GM12878 (cell line): Measurements from ENCODE around the gene PLPPR1. TPM values are rescaled to one million over a fixed set of nuclear protein-coding genes. Genes with fewer than 3 reads are reported as not detected.

Experiments
- ATAC-seq: fragments of 200-7000 bp; cut with Tn5 transposase; 3 replicates; pipeline ENCODE4 v1.9.1; 2020; ENCODE audit warnings: mild to moderate bottlenecking, moderate library complexity
- BruUV-seq: library from RNA; stranded (reverse); fragments of 400-500 nt; replicated peaks from 2 replicates; lab custom pipeline; 2021; lab: Mats Ljungman, UMichigan
- CTCF ChIA-PET: fragments of 300-600 bp; sonication (Branson Sonifier 250); formaldehyde crosslinking; extraction: SDS; loops from one replicate; lab custom pipeline; 2021; ENCODE audit warnings: inconsistent platforms; lab: Yijun Ruan, JAX
- POLR2A ChIA-PET: fragments of 350-600 bp; formaldehyde crosslinking; extraction: SDS; loops from one replicate; lab custom pipeline; 2021; ENCODE audit warnings: inconsistent platforms; lab: Charles Lee
- RAD21 ChIA-PET: fragments of 300-600 bp; sonication (Branson Sonifier 250); formaldehyde crosslinking; loops from one replicate; lab custom pipeline; 2023; ENCODE audit warnings: antibody characterized with exemption; ENCODE audit not compliant: unreplicated experiment; lab: Charles Lee
- SMC1A ChIA-PET: fragments of 300-600 bp; sonication (Branson Sonifier 250); formaldehyde crosslinking; loops from one replicate; lab custom pipeline; 2023; ENCODE audit not compliant: unreplicated experiment, uncharacterized antibody; lab: Charles Lee
- DNase-seq: peaks from one replicate; pipeline ENCODE4 v3.0.0-alpha.2; 2011; ENCODE audit warnings: low read depth, low spot score
- FAIRE-seq: peaks from 3 replicates; lab custom pipeline; 2011; peaks lifted over from hg19 to GRCh38; lab: Jason Lieb, UNC
- H2AFZ ChIP-seq: 2 replicates; pipeline ENCODE4 v1.6.0; 2011; ENCODE audit warnings: low read depth, low read length, control low read depth; ENCODE audit not compliant: control insufficient read depth
- H3K27ac ChIP-seq: 2 replicates; pipeline ENCODE4 v1.5.1; 2011; ENCODE audit warnings: control low read depth; ENCODE audit not compliant: control insufficient read depth, insufficient read depth
- H3K27me3 ChIP-seq, 2 experiments: replicated peaks in 1 of 2; 2 replicates each; pipeline versions ENCODE4 v1.6.0 to v1.6.1; 2011; ENCODE audit warnings: low read length in 1 of 2; ENCODE audit not compliant: control insufficient read depth in 2 of 2, insufficient read depth in 2 of 2
- H3K36me3 ChIP-seq, 2 experiments: 2 replicates each; pipeline ENCODE4 v1.5.1; 2011; ENCODE audit warnings: low read length in 1 of 2; ENCODE audit not compliant: control insufficient read depth in 2 of 2, insufficient read depth in 2 of 2
- H3K4me1 ChIP-seq: 2 replicates; pipeline ENCODE4 v1.6.1; 2011; ENCODE audit warnings: mild to moderate bottlenecking, low read length, moderate library complexity, mixed read lengths; ENCODE audit not compliant: control insufficient read depth, insufficient read depth
- H3K4me2 ChIP-seq: 2 replicates; pipeline ENCODE4 v1.6.0; 2011; ENCODE audit warnings: control low read depth; ENCODE audit not compliant: control insufficient read depth, insufficient read depth
- H3K4me3 ChIP-seq: fragments of 200-600 bp; sonication (generic); 2 replicates; pipeline ENCODE4 v1.5.1; 2016
- H3K79me2 ChIP-seq: 2 replicates; pipeline ENCODE4 v1.6.0; 2011; ENCODE audit warnings: low read length; ENCODE audit not compliant: control insufficient read depth, insufficient read depth
- H3K9ac ChIP-seq: 2 replicates; pipeline ENCODE4 v1.8.0; 2011; ENCODE audit warnings: low read length, control low read depth, mixed read lengths; ENCODE audit not compliant: control insufficient read depth, insufficient read depth
- H3K9me3 ChIP-seq: replicated peaks from 3 replicates; pipeline ENCODE4 v1.5.1; 2011; ENCODE audit warnings: mild to moderate bottlenecking, low read length; ENCODE audit not compliant: control insufficient read depth, insufficient read depth
- H4K20me1 ChIP-seq: 2 replicates; pipeline ENCODE4 v1.6.0; 2011; ENCODE audit not compliant: control insufficient read depth, insufficient read depth
- CTCF ChIP-seq, 3 experiments: IDR thresholded peaks in 2 of 3; conservative IDR thresholded peaks in 1 of 3; 2 replicates each; pipeline ENCODE4 v1.5.1; 2011; ENCODE audit warnings: low read depth in 3 of 3, low read length in 3 of 3, mild to moderate bottlenecking in 3 of 3, control low read depth in 2 of 3, moderate library complexity in 2 of 3, inconsistent platforms in 1 of 3, mixed read lengths in 1 of 3; ENCODE audit not compliant: control insufficient read depth in 2 of 3, insufficient read depth in 1 of 3; ENCODE audit errors: extremely low read depth in 1 of 3
- LARP7 ChIP-seq: fragments of 450-650 bp; IDR thresholded peaks from 2 replicates; pipeline ENCODE4 v1.6.1; 2017; ENCODE audit warnings: mild to moderate bottlenecking
- RAD21 ChIP-seq: IDR thresholded peaks from 2 replicates; pipeline ENCODE4 v1.6.1; 2011; ENCODE audit warnings: mild to moderate bottlenecking, low read depth, low read length, moderate library complexity; ENCODE audit not compliant: insufficient read depth
- SMC3 ChIP-seq: IDR thresholded peaks from 2 replicates; pipeline ENCODE4 v1.6.1; 2011; ENCODE audit warnings: low read length, improper control_type of control experiment, borderline replicate concordance
- WGBS: methylation state at CpG from one replicate; pipeline ENCODE4 v1.1.6; 2016; ENCODE audit warnings: low lambda C conversion rate; ENCODE audit not compliant: insufficient replicate concordance, insufficient coverage; ENCODE audit errors: missing lambda C conversion rate; 5-methylcytosine and 5-hydroxymethylcytosine counted together
- in situ Hi-C: fragments of 300-500 bp; cut with MboI; formaldehyde crosslinking; loops from 9 replicates; pipeline ENCODE4 v1.14.3; 2018; ENCODE audit warnings: mixed read lengths
- intact Hi-C: fragments of 100-400 bp; cut with micrococcal nuclease; formaldehyde crosslinking; loops from one replicate; pipeline ENCODE4 v1.14.2; 2022; ENCODE audit not compliant: unreplicated experiment
- polyA plus RNA-seq, 11 experiments: library from polyadenylated mRNA; depleted of rRNA in 4 of 11; unstranded in 6 of 11; stranded (reverse) in 5 of 11; fragments of >200 nt; fragmentation: Nextera tagmentation in 4 of 11; fragmentation: Illumina TruSeq in 1 of 11; extraction: Ambion mirVana in 4 of 11; extraction: Trizol in 1 of 11; gene quantifications; 1 replicate in 1 of 11; 2 replicates in 10 of 11; pipeline versions ENCODE4 v1.2.1 to v1.2.3, GENCODE V29; 2011 to 2016; ENCODE audit warnings: inconsistent platforms in 2 of 11, missing spikeins in 2 of 11, low read depth in 1 of 11
- total RNA-seq, 4 experiments: library from RNA; depleted of rRNA in 3 of 4; stranded (reverse); fragments of >200 nt in 3 of 4; fragmentation: Illumina TruSeq in 1 of 4; extraction: Trizol in 1 of 4; gene quantifications; 2 replicates each; pipeline versions ENCODE4 v1.2.1 to v1.2.3, GENCODE V29; 2013 to 2021

PLPPR1 gene
- total and polyA plus RNA-seq, 10 of the 15 experiments (the other 5 are each of a cell fraction or from before 2014, with no cell fraction given) = 0.69 TPM; not detected in 9

- ChIA-PET SMC1A (interaction anchor here (0.8 to 2.5 kb wide), 13 partner anchors 10 to 961 kb away, joined by 3 to 18 read pairs (median 3); no protein-coding TSS in a partner anchor), POLR2A (no interaction called here), CTCF (interaction anchor here (0.6 to 4.8 kb wide), 30 partner anchors 9 to 1093 kb away, joined by 3 to 56 read pairs (median 4); no protein-coding TSS in a partner anchor), RAD21 (interaction anchor here (0.8 to 1.5 kb wide), 14 partner anchors 12 to 711 kb away, joined by 3 to 32 read pairs (median 5); no protein-coding TSS in a partner anchor)
- in situ Hi-C loops (no loop called here), intact Hi-C loops (loop anchor here (1.0 to 2.0 kb wide), 4 partner anchors 193 to 711 kb away; no protein-coding TSS in a partner anchor)
- peak; percentile 23 for DNase-seq
- no peaks in the 10 kb centered on the region for H3K79me2 ChIP-seq
- no peak overlapping the region for H3K4me2 ChIP-seq
- H3K4me1 ChIP-seq = no peaks in the 10 kb centered on the region
- H3K36me3 ChIP-seq = no peaks in the 10 kb centered on the region
- no peak overlapping the region for H3K9ac ChIP-seq
- no peak for FAIRE-seq
- peak; percentile 93 for ATAC-seq
- H3K9me3 ChIP-seq = no peaks in the 10 kb centered on the region
- H2AFZ ChIP-seq = no peak overlapping the region
- H3K27ac ChIP-seq = no peak overlapping the region
- H3K27me3 ChIP-seq = no peaks in the 10 kb centered on the region
- 0% methylated on average over 4 of the region's 4 CpGs for WGBS
- no TSS peak for BruUV-seq
- H4K20me1 ChIP-seq = no peaks in the 10 kb centered on the region
- TF ChIP-seq RAD21 (peak; percentile 75), CTCF (IDR thresholded peaks at IDR 0.05 in 2 of 3, conservative IDR thresholded peaks at IDR 0.05 in 1 of 3; ENCODE audit: control insufficient read depth in 2 of 3, extremely low read depth in 1 of 3, insufficient read depth in 1 of 3, low read depth in 3 of 3, low read length in 3 of 3) (peak; percentile 46 to 72 (median 65); a peak in 4 of 6 replicates), LARP7 (no peak), SMC3 (peak; percentile 63)
- H3K4me3 ChIP-seq = no peak overlapping the region
Observed at GRCh38 chr9:101311758-101312420, 283.4 kb downstream of the PLPPR1 start.
